ENCODE measurements around the gene DCAF10.
"Not testable (repeated sequence)": the region's sequence is repeated elsewhere in the genome, so short reads cannot be mapped to it uniquely, and the experiment has no call there.

Gene DCAF10

GRCh38 chr9:37800631-37801286 is at the start of gene DCAF10:
TSS of gene DCAF10 (plus strand) at chr9:37800797. CDS start at chr9:37800867, 70 bp downstream.
- DNase-seq (ENCODE audit: low spot score), result peak; percentile 87

GRCh38 chr9:37751186-37751585 is 49.4 kb upstream of the DCAF10 start:
- no peak for DNase-seq (ENCODE audit: low spot score)

GRCh38 chr9:37751704-37752103 is 48.9 kb upstream of the DCAF10 start:
- not testable (repeated sequence) for DNase-seq (ENCODE audit: low spot score)

GRCh38 chr9:37752112-37752511 is 48.5 kb upstream of the DCAF10 start:
- DNase-seq (ENCODE audit: low spot score), result not testable (repeated sequence)

GRCh38 chr9:37752642-37753488 is 47.7 kb upstream of the DCAF10 start:
- no peak for DNase-seq (ENCODE audit: low spot score)

- peak; percentile 72 for DNase-seq (ENCODE audit: low spot score)
Measured at GRCh38 chr9:37753489-37754190, 47.0 kb upstream of the DCAF10 start, which contains the start of gene TRMT10B. TSS of gene TRMT10B (plus strand) at chr9:37753805. CDS start at chr9:37761932, 8,127 bp downstream.

- DNase-seq (ENCODE audit: low spot score), result no peak
Measured at GRCh38 chr9:37758747-37759146, 41.9 kb upstream of the DCAF10 start.

- no peak for DNase-seq (ENCODE audit: low spot score)
Measured at GRCh38 chr9:37760416-37761161, 40.0 kb upstream of the DCAF10 start.

GRCh38 chr9:37761511-37761910 is 39.1 kb upstream of the DCAF10 start:
- DNase-seq (ENCODE audit: low spot score), result no peak

GRCh38 chr9:37765263-37765662 is 35.3 kb upstream of the DCAF10 start:
- DNase-seq (ENCODE audit: low spot score), result not testable (repeated sequence)

- DNase-seq (ENCODE audit: low spot score), result no peak
Measured at GRCh38 chr9:37769306-37769705, 31.3 kb upstream of the DCAF10 start.

GRCh38 chr9:37769995-37770394 is 30.6 kb upstream of the DCAF10 start:
- no peak for DNase-seq (ENCODE audit: low spot score)

- DNase-seq (ENCODE audit: low spot score), result no peak
Measured at GRCh38 chr9:37775216-37775919, 25.2 kb upstream of the DCAF10 start.

- DNase-seq (ENCODE audit: low spot score), result no peak
Measured at GRCh38 chr9:37776328-37776727, 24.3 kb upstream of the DCAF10 start.

- no peak for DNase-seq (ENCODE audit: low spot score)
Measured at GRCh38 chr9:37778534-37778933, 22.1 kb upstream of the DCAF10 start.

- no peak for DNase-seq (ENCODE audit: low spot score)
Measured at GRCh38 chr9:37784291-37784615, 16.3 kb upstream of the DCAF10 start.

- peak; percentile 93 for DNase-seq (ENCODE audit: low spot score)
Measured at GRCh38 chr9:37784616-37785483, 15.7 kb upstream of the DCAF10 start, which contains the start of gene EXOSC3. TSS of gene EXOSC3 (minus strand) at chr9:37785064. CDS start at chr9:37785044, 20 bp downstream.

- no peak for DNase-seq (ENCODE audit: low spot score)
Measured at GRCh38 chr9:37787059-37787458, 13.5 kb upstream of the DCAF10 start.

- DNase-seq (ENCODE audit: low spot score), result no peak
Measured at GRCh38 chr9:37788332-37788731, 12.3 kb upstream of the DCAF10 start.

GRCh38 chr9:37790096-37790495 is 10.5 kb upstream of the DCAF10 start:
- DNase-seq (ENCODE audit: low spot score), result no peak
